H1 (cell line): ENCODE data around the gene TEAD1. TPM values are rescaled to one million over a fixed set of nuclear protein-coding genes. Genes with fewer than 3 reads are reported as not detected.

Experiments
- CTCF ChIA-PET: fragments of 300-600 bp; sonication (Branson Sonifier 250); formaldehyde crosslinking; loops from one replicate; lab custom pipeline; 2021; ENCODE audit not compliant: partially characterized antibody; lab: Charles Lee
- POLR2A ChIA-PET: fragments of 300-600 bp; sonication (Branson Sonifier 250); formaldehyde crosslinking; loops from one replicate; lab custom pipeline; 2021; ENCODE audit warnings: inconsistent platforms; ENCODE audit not compliant: partially characterized antibody; lab: Charles Lee
- DNase-seq, 2 experiments: peaks; one replicate each; pipeline versions ENCODE4 v3.0.0 to v3.0.0-alpha.2; 2010 to 2022; ENCODE audit warnings: low spot score in 2 of 2, low read depth in 1 of 2, mixed read lengths in 1 of 2
- FAIRE-seq: peaks from 2 replicates; lab custom pipeline; 2011; peaks lifted over from hg19 to GRCh38; lab: Jason Lieb, UNC
- H2AFZ ChIP-seq: 2 replicates; pipeline ENCODE4 v1.8.1; 2012; ENCODE audit warnings: low read length, inconsistent platforms
- H2AK5ac ChIP-seq: 2 replicates; pipeline ENCODE4 v1.6.1; 2013; ENCODE audit warnings: low read depth, low read length
- H2BK120ac ChIP-seq: replicated peaks from 2 replicates; pipeline ENCODE3; 2013; ENCODE audit warnings: low read depth, low read length, inconsistent platforms
- H2BK12ac ChIP-seq: 2 replicates; pipeline ENCODE4 v1.6.1; 2013; ENCODE audit warnings: low read depth, low read length
- H2BK15ac ChIP-seq: 2 replicates; pipeline ENCODE4 v1.6.1; 2013; ENCODE audit warnings: low read length
- H2BK20ac ChIP-seq: 2 replicates; pipeline ENCODE4 v1.6.1; 2013; ENCODE audit warnings: low read length
- H2BK5ac ChIP-seq: 2 replicates; pipeline ENCODE4 v1.6.1; 2013; ENCODE audit warnings: low read depth, low read length
- H3K14ac ChIP-seq: 2 replicates; pipeline ENCODE4 v1.6.1; 2013; ENCODE audit warnings: inconsistent platforms; ENCODE audit not compliant: insufficient read length
- H3K18ac ChIP-seq: 2 replicates; pipeline ENCODE4 v1.6.1; 2013; ENCODE audit warnings: low read length; ENCODE audit errors: extremely low read depth
- H3K23ac ChIP-seq: 2 replicates; pipeline ENCODE4 v1.6.1; 2013; ENCODE audit warnings: inconsistent platforms; ENCODE audit not compliant: insufficient read length
- H3K23me2 ChIP-seq: 2 replicates; pipeline ENCODE4 v1.6.1; 2013; ENCODE audit warnings: low read depth, low read length
- H3K27ac ChIP-seq: 2 replicates; pipeline ENCODE4 v1.6.1; 2011; ENCODE audit warnings: low read depth, low read length, inconsistent platforms
- H3K27me3 ChIP-seq, 4 experiments: replicated peaks in 1 of 4; 1 replicate in 1 of 4; 2 replicates in 3 of 4; pipeline versions ENCODE4 v1.6.1 to v1.8.1; 2011 to 2013; ENCODE audit warnings: low read length in 3 of 4, mild to moderate bottlenecking in 3 of 4, inconsistent platforms in 2 of 4, mixed read lengths in 2 of 4, moderate library complexity in 1 of 4; ENCODE audit not compliant: control insufficient read depth in 3 of 4, insufficient read depth in 3 of 4; ENCODE audit errors: extremely low read depth in 1 of 4
- H3K36me3 ChIP-seq, 4 experiments: 2 replicates each; pipeline versions ENCODE4 v1.6.1 to v1.8.1; 2011 to 2013; ENCODE audit warnings: mild to moderate bottlenecking in 4 of 4, low read length in 3 of 4, moderate library complexity in 2 of 4, control low read depth in 1 of 4, inconsistent platforms in 1 of 4; ENCODE audit not compliant: insufficient read depth in 4 of 4, control insufficient read depth in 2 of 4
- H3K4ac ChIP-seq: replicated peaks from 2 replicates; pipeline ENCODE3; 2013; ENCODE audit warnings: low read length, low read depth, mixed read lengths, inconsistent platforms; ENCODE audit not compliant: insufficient read length
- H3K4me1 ChIP-seq, 4 experiments: replicated peaks in 1 of 4; 1 replicate in 1 of 4; 2 replicates in 3 of 4; pipeline versions ENCODE4 v1.6.1 to v1.8.1; 2011 to 2013; ENCODE audit warnings: low read length in 3 of 4, inconsistent platforms in 2 of 4, mixed read lengths in 1 of 4; ENCODE audit not compliant: insufficient read depth in 4 of 4, control insufficient read depth in 3 of 4
- H3K4me2 ChIP-seq, 2 experiments: 2 replicates each; pipeline versions ENCODE4 v1.6.1 to v1.8.1; 2011 to 2013; ENCODE audit warnings: low read depth in 2 of 2, low read length in 2 of 2, control low read depth in 1 of 2, inconsistent platforms in 1 of 2, mild to moderate bottlenecking in 1 of 2; ENCODE audit not compliant: insufficient read depth in 1 of 2
- H3K4me3 ChIP-seq, 4 experiments: fragments of 200-600, 300-600 bp in 1 of 4; sonication (generic), shearing (Covaris generic), sonication (Bioruptor Twin) in 1 of 4; 2 replicates each; pipeline versions ENCODE4 v1.5.1 to v1.8.1; 2011 to 2016; ENCODE audit warnings: low read length in 4 of 4, low read depth in 3 of 4, control low read depth in 2 of 4, inconsistent platforms in 2 of 4, mild to moderate bottlenecking in 2 of 4, mixed read lengths in 1 of 4, moderate library complexity in 1 of 4; ENCODE audit not compliant: insufficient read depth in 2 of 4; ENCODE audit errors: extremely low read depth in 1 of 4
- H3K56ac ChIP-seq: replicated peaks from 2 replicates; pipeline ENCODE3; 2013; ENCODE audit warnings: low read depth, mild to moderate bottlenecking, mixed read lengths, low read length, inconsistent platforms; ENCODE audit not compliant: insufficient read length
- H3K79me1 ChIP-seq: 2 replicates; pipeline ENCODE4 v1.6.1; 2013; ENCODE audit warnings: low read depth, low read length, control low read depth
- H3K79me2 ChIP-seq, 2 experiments: 2 replicates each; pipeline versions ENCODE4 v1.6.1 to v1.8.1; 2012 to 2013; ENCODE audit warnings: low read length in 2 of 2, mild to moderate bottlenecking in 2 of 2, inconsistent platforms in 1 of 2; ENCODE audit not compliant: insufficient read depth in 2 of 2, control insufficient read depth in 1 of 2
- H3K9ac ChIP-seq, 4 experiments: replicated peaks in 1 of 4; 1 replicate in 1 of 4; 2 replicates in 3 of 4; pipeline versions ENCODE4 v1.6.1 to v1.8.1; 2011 to 2013; ENCODE audit warnings: low read depth in 3 of 4, low read length in 3 of 4, control low read depth in 2 of 4, mild to moderate bottlenecking in 2 of 4, moderate library complexity in 2 of 4, inconsistent platforms in 1 of 4; ENCODE audit errors: extremely low read depth in 1 of 4
- H3K9me3 ChIP-seq, 2 experiments: 2 replicates each; pipeline versions ENCODE4 v1.6.1 to v1.8.1; 2012 to 2013; ENCODE audit warnings: mild to moderate bottlenecking in 2 of 2, moderate library complexity in 2 of 2, control low read depth in 1 of 2, inconsistent platforms in 1 of 2, low read depth in 1 of 2, low read length in 1 of 2, mixed read lengths in 1 of 2; ENCODE audit not compliant: insufficient read depth in 2 of 2
- H4K20me1 ChIP-seq, 2 experiments: replicated peaks in 1 of 2; 2 replicates each; pipeline versions ENCODE3 to v1.8.1; 2011 to 2013; ENCODE audit warnings: inconsistent platforms in 2 of 2, low read length in 2 of 2, mild to moderate bottlenecking in 1 of 2; ENCODE audit not compliant: insufficient read depth in 2 of 2, control insufficient read depth in 1 of 2
- H4K5ac ChIP-seq: 2 replicates; pipeline ENCODE4 v1.6.1; 2013; ENCODE audit warnings: low read length, low read depth, mixed read lengths, inconsistent platforms; ENCODE audit not compliant: insufficient read length
- H4K8ac ChIP-seq: 2 replicates; pipeline ENCODE4 v1.8.0; 2013; ENCODE audit warnings: mild to moderate bottlenecking, moderate library complexity, low read length, inconsistent platforms; ENCODE audit not compliant: insufficient read depth; ENCODE audit errors: extremely low read depth
- H4K91ac ChIP-seq: replicated peaks from 2 replicates; pipeline ENCODE3; 2013; ENCODE audit warnings: low read length, mixed read lengths, inconsistent platforms; ENCODE audit not compliant: insufficient read length
- KDM1A ChIP-seq: fragments of 200-600, 300-600 bp; sonication (generic); IDR thresholded peaks from 2 replicates; pipeline ENCODE4 v1.7.1; 2016; ENCODE audit warnings: mild to moderate bottlenecking, low read length, borderline replicate concordance
- WGBS, 2 experiments: shearing (Covaris generic) in 1 of 2; methylation state at CpG; one replicate each; pipeline versions ENCODE4 v1.1.6 to v1.1.7; 2013 to 2015; ENCODE audit warnings: low lambda C conversion rate in 2 of 2, mixed read lengths in 2 of 2, inconsistent platforms in 1 of 2, low coverage in 1 of 2, missing lambda C conversion rate in 1 of 2; ENCODE audit not compliant: insufficient replicate concordance in 2 of 2, insufficient coverage in 1 of 2, insufficient read length in 1 of 2; ENCODE audit errors: extremely low coverage in 1 of 2, missing lambda C conversion rate in 1 of 2; 5-methylcytosine and 5-hydroxymethylcytosine counted together
- polyA plus RNA-seq, 7 experiments: library from polyadenylated mRNA; depleted of rRNA in 3 of 7; stranded (reverse) in 5 of 7; unstranded in 2 of 7; fragments of >200 nt in 5 of 7; fragments of 200-250 nt in 2 of 7; gene quantifications; 1 replicate in 5 of 7; 2 replicates in 1 of 7; 4 replicates in 1 of 7; pipeline versions ENCODE4 v1.2.1 to v1.2.3, GENCODE V29; 2011 to 2013; ENCODE audit warnings: missing spikeins in 2 of 7, mixed read lengths in 2 of 7
- total RNA-seq: library from RNA; stranded (reverse); fragmentation: NEBNext Ultra II Directional; extraction: Animal tissue kit (Norgen Biotek cat#: 25700); gene quantifications from 2 replicates; pipeline ENCODE4 v1.2.1, GENCODE V29; 2021
- TF ChIP-seq, protein P1 (sequence below): IDR thresholded peaks from 2 replicates; pipeline ENCODE4 v1.6.1; 2011; ENCODE audit warnings: low read length, improper control_type of control experiment

TEAD1 gene
- total and polyA plus RNA-seq, 2 of the 8 experiments (the other 6 are each of a cell fraction or from before 2014, with no cell fraction given): 15.6 to 67.4 TPM

DNA sequence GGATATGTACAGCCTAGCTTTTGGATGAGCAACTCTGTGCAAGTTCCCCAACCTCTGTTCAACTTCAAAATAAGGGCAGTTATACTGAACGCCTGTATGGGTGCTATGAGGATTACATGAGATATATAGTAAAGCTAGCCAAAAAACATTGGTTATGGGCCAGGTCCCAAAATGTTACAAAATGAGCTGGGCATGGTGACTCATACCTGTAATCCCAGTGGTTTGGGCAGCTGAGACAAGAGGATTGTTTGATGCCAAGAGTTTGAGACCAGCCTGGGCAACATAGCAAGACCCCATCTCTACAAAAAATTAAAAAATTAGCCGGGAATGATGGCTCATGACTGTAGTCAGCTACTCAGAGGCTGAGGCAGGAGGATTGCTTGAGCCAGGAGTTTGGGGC, 118.4 kb downstream of the TEAD1 start:
- Histone ChIP-seq H3K23me2 (no peaks in the 10 kb centered on the region), H3K9me3 (no peaks in the 10 kb centered on the region), H4K8ac (no peak overlapping the region), H2BK120ac (no peak overlapping the region), H2BK12ac (no peak overlapping the region), H3K23ac (no peak overlapping the region), H4K20me1 (peaks cover 2 to 13% of the 10 kb centered on the region in 2 experiments), H3K4me2 (no peak overlapping the region), H3K14ac (no peak overlapping the region), H4K91ac (no peak overlapping the region), H3K79me2 (peaks cover 0 to 74% of the 10 kb centered on the region in 2 experiments; a peak in 3 of 4 replicates), H3K79me1 (peaks cover 9% of the 10 kb centered on the region), H2AK5ac (no peak overlapping the region), H3K18ac (no peak overlapping the region), H2BK15ac (no peak overlapping the region), H3K56ac (no peak overlapping the region), H2AFZ (no peak overlapping the region), H3K4ac (no peak overlapping the region), H3K27ac (no peak overlapping the region), H2BK5ac (no peak overlapping the region), H3K9ac (no peak overlapping the region), H2BK20ac (no peak overlapping the region), H3K36me3 (peaks cover 0 to 5% (median 0%) of the 10 kb centered on the region in 4 experiments; a peak in 3 of 8 replicates), H3K27me3 (no peaks in the 10 kb centered on the region), H3K4me3 (no peak overlapping the region), H4K5ac (no peak overlapping the region), H3K4me1 (peaks cover 4 to 16% (median 6%) of the 10 kb centered on the region in 4 experiments)
- POLR2A ChIA-PET: interaction anchor here (0.6 kb wide), 1 partner anchor 40 kb away, joined by 3 read pairs; no protein-coding TSS in a partner anchor
- TF ChIP-seq, protein P1, sequence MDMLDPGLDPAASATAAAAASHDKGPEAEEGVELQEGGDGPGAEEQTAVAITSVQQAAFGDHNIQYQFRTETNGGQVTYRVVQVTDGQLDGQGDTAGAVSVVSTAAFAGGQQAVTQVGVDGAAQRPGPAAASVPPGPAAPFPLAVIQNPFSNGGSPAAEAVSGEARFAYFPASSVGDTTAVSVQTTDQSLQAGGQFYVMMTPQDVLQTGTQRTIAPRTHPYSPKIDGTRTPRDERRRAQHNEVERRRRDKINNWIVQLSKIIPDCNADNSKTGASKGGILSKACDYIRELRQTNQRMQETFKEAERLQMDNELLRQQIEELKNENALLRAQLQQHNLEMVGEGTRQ: no peak
- peak; percentile 46; the same call in 1 of the 2 replicates for TF ChIP-seq KDM1A
- no peak for FAIRE-seq
- CTCF ChIA-PET: interaction anchor here (0.6 to 1.2 kb wide), 2 partner anchors 90 to 462 kb away, joined by 3 read pairs; no protein-coding TSS in a partner anchor
- no peak for DNase-seq
- WGBS, 2 experiments: 88% methylated on average over 2 of the region's 2 CpGs; no CpG with 5 or more reads in 1 of the 2 experiments
